ENCODE measurements around the gene C2orf78. TPM values are rescaled to one million over a fixed set of nuclear protein-coding genes. Genes with fewer than 3 reads are reported as not detected.

The C2orf78 gene
- total RNA-seq, 1 experiment from 2014 or later = not detected

DNA sequence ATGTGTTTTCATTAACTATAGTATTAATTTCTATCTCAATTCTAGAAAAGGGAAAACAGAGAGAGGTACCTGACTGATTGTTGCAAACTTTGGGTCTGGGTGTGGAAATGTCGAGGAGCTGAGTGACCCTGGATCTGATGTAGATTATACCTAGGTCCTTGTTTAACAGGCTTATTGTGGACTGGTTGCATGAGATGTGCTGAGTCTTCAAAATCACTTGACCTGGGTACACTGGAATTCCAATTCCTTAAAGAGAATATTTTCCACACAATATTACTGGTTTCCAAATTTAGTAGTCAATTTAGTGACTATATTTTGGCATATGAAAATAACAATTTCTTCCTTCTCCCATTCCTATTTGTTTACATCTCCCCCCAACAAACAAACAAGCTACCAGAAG, 17.6 kb upstream of the C2orf78 start:
- Histone ChIP-seq H3K27ac (ENCODE audit: low read length) (no peak overlapping the region), H3K27me3 (ENCODE audit: control insufficient read depth, insufficient read depth, low read length) (no peaks in the 10 kb centered on the region), H3K4me3 (ENCODE audit: low read depth in 2 of 2, low read length in 2 of 2) (no peak overlapping the region), H3K4me1 (ENCODE audit: control insufficient read depth, insufficient read depth, low read length) (no peaks in the 10 kb centered on the region), H3K36me3 (ENCODE audit: control insufficient read depth, insufficient read depth, low read length) (peaks cover 12% of the 10 kb centered on the region), H3K9me3 (ENCODE audit: control insufficient read depth, insufficient read depth, low read depth, low read length) (no peaks in the 10 kb centered on the region)
- no peak for ATAC-seq
- no peak for DNase-seq (ENCODE audit: low read depth, low spot score)
- BruUV-seq (replicated peaks) = no TSS peak
- ChIA-PET POLR2A (no interaction called here), CTCF (no interaction called here)
- in situ Hi-C loops (cut with HindIII; ENCODE audit: low pct_unique_long_range_greater_than_20kb, low sequenced_read_pairs) = no loop called here
- no peak for TF ChIP-seq TCF7L2 (IDR thresholded peaks at IDR 0.05; ENCODE audit: low read depth, low read length)
- TF ChIP-seq, protein P1, sequence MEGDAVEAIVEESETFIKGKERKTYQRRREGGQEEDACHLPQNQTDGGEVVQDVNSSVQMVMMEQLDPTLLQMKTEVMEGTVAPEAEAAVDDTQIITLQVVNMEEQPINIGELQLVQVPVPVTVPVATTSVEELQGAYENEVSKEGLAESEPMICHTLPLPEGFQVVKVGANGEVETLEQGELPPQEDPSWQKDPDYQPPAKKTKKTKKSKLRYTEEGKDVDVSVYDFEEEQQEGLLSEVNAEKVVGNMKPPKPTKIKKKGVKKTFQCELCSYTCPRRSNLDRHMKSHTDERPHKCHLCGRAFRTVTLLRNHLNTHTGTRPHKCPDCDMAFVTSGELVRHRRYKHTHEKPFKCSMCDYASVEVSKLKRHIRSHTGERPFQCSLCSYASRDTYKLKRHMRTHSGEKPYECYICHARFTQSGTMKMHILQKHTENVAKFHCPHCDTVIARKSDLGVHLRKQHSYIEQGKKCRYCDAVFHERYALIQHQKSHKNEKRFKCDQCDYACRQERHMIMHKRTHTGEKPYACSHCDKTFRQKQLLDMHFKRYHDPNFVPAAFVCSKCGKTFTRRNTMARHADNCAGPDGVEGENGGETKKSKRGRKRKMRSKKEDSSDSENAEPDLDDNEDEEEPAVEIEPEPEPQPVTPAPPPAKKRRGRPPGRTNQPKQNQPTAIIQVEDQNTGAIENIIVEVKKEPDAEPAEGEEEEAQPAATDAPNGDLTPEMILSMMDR (IDR thresholded peaks at IDR 0.05) = no peak
- TF ChIP-seq POLR2AphosphoS5 (IDR thresholded peaks at IDR 0.05; ENCODE audit: low read depth, low read length) = no peak
- TF ChIP-seq, protein P2, sequence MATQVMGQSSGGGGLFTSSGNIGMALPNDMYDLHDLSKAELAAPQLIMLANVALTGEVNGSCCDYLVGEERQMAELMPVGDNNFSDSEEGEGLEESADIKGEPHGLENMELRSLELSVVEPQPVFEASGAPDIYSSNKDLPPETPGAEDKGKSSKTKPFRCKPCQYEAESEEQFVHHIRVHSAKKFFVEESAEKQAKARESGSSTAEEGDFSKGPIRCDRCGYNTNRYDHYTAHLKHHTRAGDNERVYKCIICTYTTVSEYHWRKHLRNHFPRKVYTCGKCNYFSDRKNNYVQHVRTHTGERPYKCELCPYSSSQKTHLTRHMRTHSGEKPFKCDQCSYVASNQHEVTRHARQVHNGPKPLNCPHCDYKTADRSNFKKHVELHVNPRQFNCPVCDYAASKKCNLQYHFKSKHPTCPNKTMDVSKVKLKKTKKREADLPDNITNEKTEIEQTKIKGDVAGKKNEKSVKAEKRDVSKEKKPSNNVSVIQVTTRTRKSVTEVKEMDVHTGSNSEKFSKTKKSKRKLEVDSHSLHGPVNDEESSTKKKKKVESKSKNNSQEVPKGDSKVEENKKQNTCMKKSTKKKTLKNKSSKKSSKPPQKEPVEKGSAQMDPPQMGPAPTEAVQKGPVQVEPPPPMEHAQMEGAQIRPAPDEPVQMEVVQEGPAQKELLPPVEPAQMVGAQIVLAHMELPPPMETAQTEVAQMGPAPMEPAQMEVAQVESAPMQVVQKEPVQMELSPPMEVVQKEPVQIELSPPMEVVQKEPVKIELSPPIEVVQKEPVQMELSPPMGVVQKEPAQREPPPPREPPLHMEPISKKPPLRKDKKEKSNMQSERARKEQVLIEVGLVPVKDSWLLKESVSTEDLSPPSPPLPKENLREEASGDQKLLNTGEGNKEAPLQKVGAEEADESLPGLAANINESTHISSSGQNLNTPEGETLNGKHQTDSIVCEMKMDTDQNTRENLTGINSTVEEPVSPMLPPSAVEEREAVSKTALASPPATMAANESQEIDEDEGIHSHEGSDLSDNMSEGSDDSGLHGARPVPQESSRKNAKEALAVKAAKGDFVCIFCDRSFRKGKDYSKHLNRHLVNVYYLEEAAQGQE (IDR thresholded peaks at IDR 0.05; ENCODE audit: insufficient read depth in 1 of 2, low read depth in 2 of 2, low read length in 1 of 2) = no peak
- TF ChIP-seq SIN3A (IDR thresholded peaks at IDR 0.05; ENCODE audit: borderline replicate concordance, insufficient read depth, low read depth, low read length) = no peak
- intact Hi-C loops (cut with micrococcal nuclease; ENCODE audit: unreplicated experiment) = no loop called here

DNA sequence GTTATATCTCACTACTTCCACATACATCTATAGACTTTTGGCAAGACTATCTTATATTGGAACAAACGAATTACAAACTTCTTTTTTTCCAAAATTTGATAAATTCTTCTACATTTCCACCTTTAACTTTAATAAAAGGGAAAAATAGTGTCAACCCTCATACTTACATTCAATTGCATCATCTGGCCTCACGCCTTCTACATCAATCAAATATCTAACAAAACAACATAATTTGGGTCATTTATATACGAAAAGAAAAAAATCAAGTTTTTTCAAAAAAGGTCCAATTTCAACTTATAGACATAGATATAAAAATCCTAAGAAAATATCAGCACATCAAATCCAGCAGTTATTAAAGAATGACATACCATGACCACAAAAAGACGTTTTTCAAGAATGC, 17.0 kb upstream of the C2orf78 start:
- intact Hi-C loops (cut with micrococcal nuclease; ENCODE audit: unreplicated experiment) (no loop called here), in situ Hi-C loops (cut with HindIII; ENCODE audit: low pct_unique_long_range_greater_than_20kb, low sequenced_read_pairs) (no loop called here)
- no TSS peak for BruUV-seq (replicated peaks)
- ATAC-seq = no peak
- POLR2A ChIA-PET = no interaction called here
- H3K9me3 ChIP-seq (ENCODE audit: control insufficient read depth, insufficient read depth, low read depth, low read length) = no peaks in the 10 kb centered on the region
- no peak overlapping the region for H3K27ac ChIP-seq (ENCODE audit: low read length)
- H3K27me3 ChIP-seq (ENCODE audit: control insufficient read depth, insufficient read depth, low read length) = no peaks in the 10 kb centered on the region
- no peak for DNase-seq (ENCODE audit: low read depth, low spot score)
- no peak overlapping the region for H3K4me3 ChIP-seq (ENCODE audit: low read depth in 2 of 2, low read length in 2 of 2)
- H3K4me1 ChIP-seq (ENCODE audit: control insufficient read depth, insufficient read depth, low read length) = no peaks in the 10 kb centered on the region
- peaks cover 12% of the 10 kb centered on the region for H3K36me3 ChIP-seq (ENCODE audit: control insufficient read depth, insufficient read depth, low read length)
- TF ChIP-seq TCF7L2 (IDR thresholded peaks at IDR 0.05; ENCODE audit: low read depth, low read length) = no peak
- no peak for TF ChIP-seq POLR2AphosphoS5 (IDR thresholded peaks at IDR 0.05; ENCODE audit: low read depth, low read length)
- TF ChIP-seq, protein P1 (IDR thresholded peaks at IDR 0.05) = no peak
- TF ChIP-seq, protein P2 (IDR thresholded peaks at IDR 0.05; ENCODE audit: insufficient read depth in 1 of 2, low read depth in 2 of 2, low read length in 1 of 2) = no peak
- no peak for TF ChIP-seq SIN3A (IDR thresholded peaks at IDR 0.05; ENCODE audit: borderline replicate concordance, insufficient read depth, low read depth, low read length)
- CTCF ChIA-PET = no interaction called here
